SK-N-SH treated with all-trans-retinoic acid at 6 μM for 48 hours (cell line): ENCODE measurements around the gene LOC128125822.

Experiments used
- ARNTL ChIP-seq: fragments of 450-650 bp; formaldehyde crosslinking; IDR thresholded peaks from 2 replicates; pipeline ENCODE4 v1.5.0; 2020; ENCODE audit warnings: low read depth, mild to moderate bottlenecking, moderate library complexity, borderline replicate concordance
- CREB5 ChIP-seq: fragments of 250-450 bp; sonication (Bioruptor Pico); IDR thresholded peaks from 2 replicates; pipeline ENCODE4 v1.5.1; 2020; ENCODE audit warnings: low read depth, mild to moderate bottlenecking, moderate library complexity
- GLIS3 ChIP-seq: fragments of 250-450 bp; sonication (Bioruptor Pico); IDR thresholded peaks from 2 replicates; pipeline ENCODE4 v1.5.0; 2020; ENCODE audit warnings: mild to moderate bottlenecking, moderate library complexity
- POU6F1 ChIP-seq: fragments of 250-450 bp; sonication (Bioruptor Pico); IDR thresholded peaks from 2 replicates; pipeline ENCODE4 v1.8.0; 2021; ENCODE audit warnings: low read depth, mild to moderate bottlenecking, moderate library complexity, borderline replicate concordance
- RARB ChIP-seq: fragments of 250-450 bp; sonication (Bioruptor Pico); IDR thresholded peaks from 2 replicates; pipeline ENCODE4 v1.8.0; 2021; ENCODE audit warnings: mild to moderate bottlenecking, moderate library complexity
- TOX ChIP-seq: fragments of 250-450 bp; sonication (Bioruptor Pico); IDR thresholded peaks from 2 replicates; pipeline ENCODE4 v1.8.0; 2021; ENCODE audit warnings: mild to moderate bottlenecking, moderate library complexity, borderline replicate concordance
- ZNF8 ChIP-seq: fragments of 450-650 bp; formaldehyde crosslinking; IDR thresholded peaks from 2 replicates; pipeline ENCODE4 v1.5.0; 2020; ENCODE audit warnings: mild to moderate bottlenecking, moderate library complexity

- TF ChIP-seq POU6F1 (CRISPR knock-in tag) (no peak), ZNF8 (CRISPR knock-in tag) (no peak), RARB (CRISPR knock-in tag) (no peak), ARNTL (no peak), GLIS3 (CRISPR knock-in tag) (no peak), CREB5 (CRISPR knock-in tag) (no peak), TOX (CRISPR knock-in tag) (no peak)
Measured at GRCh38 chr6:63560801-63561287, 11.4 kb upstream of the LOC128125822 start.
